ENCODE measurements around the gene CXorf38.

CXorf38 gene

DNA sequence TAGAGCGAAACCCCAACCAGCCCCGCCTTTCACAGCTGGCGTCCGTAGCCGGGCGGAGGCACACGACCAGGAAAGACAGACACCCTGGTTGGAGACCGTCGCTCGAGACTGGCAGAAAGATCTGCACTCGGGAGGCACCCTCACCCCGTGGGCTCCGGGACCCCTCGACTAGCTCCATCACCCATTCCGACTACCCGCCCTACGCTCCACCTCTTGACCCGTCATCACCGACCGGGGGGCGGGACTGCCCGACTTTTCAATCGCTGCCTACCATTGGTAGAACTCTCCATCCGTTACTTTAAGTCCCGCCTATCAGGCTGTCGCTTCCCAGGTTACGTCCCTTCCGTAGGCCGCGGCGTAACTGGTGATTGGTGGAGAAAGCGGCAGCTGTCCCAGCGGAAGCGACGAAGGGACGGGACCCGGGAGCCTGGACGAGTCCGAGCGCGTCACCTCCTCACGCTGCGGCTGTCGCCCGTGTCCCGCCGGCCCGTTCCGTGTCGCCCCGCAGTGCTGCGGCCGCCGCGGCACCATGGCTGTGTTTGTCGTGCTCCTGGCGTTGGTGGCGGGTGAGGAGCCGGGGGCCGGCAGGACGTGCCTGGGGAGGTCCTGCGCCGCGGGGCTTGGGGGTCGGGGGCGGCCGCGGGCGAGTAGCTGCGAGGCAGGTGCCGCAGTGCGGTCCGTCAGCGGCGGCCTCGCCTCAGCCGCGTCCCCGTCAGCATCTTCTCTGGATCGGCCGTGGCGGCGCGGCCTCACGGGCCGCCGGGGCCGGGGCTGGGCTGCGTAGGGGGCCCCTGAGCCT, 66.6 kb downstream of the CXorf38 start, which contains the start of gene ATP6AP2:
Gene ATP6AP2, plus strand, starts transcription at position 434 of the 799 bp plus-strand sequence. Its CDS starts 96 bp downstream, at position 530.
- H3K27me3 ChIP-seq (ENCODE audit: control insufficient read depth, insufficient read depth, low read length), result peaks cover 3% of the 10 kb centered on the region
- H3K36me3 ChIP-seq (ENCODE audit: control insufficient read depth, insufficient read depth, low read length), result no peaks in the 10 kb centered on the region
- peak within 1 kb of the TSS; percentile 84 for H3K27ac ChIP-seq (ENCODE audit: low read depth, low read length)
- peak within 1 kb of the TSS; percentile 72 for H3K4me3 ChIP-seq (ENCODE audit: low read length)
- no peaks in the 10 kb centered on the region for H3K4me1 ChIP-seq (ENCODE audit: control insufficient read depth, insufficient read depth, low read length)
- H3K9ac ChIP-seq (ENCODE audit: low read length), result no peak within 1 kb of the TSS

DNA sequence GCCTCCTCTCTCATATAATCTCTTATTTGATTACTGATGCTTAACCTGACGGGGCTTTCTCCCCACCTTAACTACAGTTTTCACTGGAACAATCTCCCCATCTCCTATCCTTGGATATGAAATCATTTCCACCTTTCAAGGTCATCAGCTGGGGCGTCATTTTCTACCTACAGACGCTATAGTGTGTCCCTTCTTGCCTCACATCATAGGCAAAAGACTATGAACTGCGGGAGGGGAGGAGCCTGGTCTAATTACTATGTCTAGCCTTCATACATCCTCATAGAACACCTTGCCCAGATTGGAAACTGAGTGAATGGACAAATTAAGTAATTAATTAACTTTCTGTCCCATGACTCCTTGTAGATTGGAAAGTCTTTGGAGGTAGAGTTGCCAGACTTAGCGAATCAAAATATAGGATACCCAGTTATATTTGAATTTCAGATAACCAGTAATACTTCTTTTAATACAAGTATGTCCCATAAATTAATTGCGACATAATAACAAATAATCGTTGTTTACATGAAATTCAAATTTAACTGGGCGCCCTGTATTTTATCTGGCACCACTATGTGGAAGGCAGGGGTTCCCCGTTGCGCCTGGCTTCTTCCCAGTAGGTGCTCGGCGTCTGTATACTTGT, 67.3 kb downstream of the CXorf38 start:
- Histone ChIP-seq H3K4me3 (ENCODE audit: low read length) (peak overlapping the region; percentile 51), H3K4me1 (ENCODE audit: control insufficient read depth, insufficient read depth, low read length) (no peaks in the 10 kb centered on the region), H3K9ac (ENCODE audit: low read length) (no peak overlapping the region), H3K27ac (ENCODE audit: low read depth, low read length) (peak overlapping the region; percentile 55), H3K27me3 (ENCODE audit: control insufficient read depth, insufficient read depth, low read length) (peaks cover 3% of the 10 kb centered on the region), H3K36me3 (ENCODE audit: control insufficient read depth, insufficient read depth, low read length) (no peaks in the 10 kb centered on the region)

DNA sequence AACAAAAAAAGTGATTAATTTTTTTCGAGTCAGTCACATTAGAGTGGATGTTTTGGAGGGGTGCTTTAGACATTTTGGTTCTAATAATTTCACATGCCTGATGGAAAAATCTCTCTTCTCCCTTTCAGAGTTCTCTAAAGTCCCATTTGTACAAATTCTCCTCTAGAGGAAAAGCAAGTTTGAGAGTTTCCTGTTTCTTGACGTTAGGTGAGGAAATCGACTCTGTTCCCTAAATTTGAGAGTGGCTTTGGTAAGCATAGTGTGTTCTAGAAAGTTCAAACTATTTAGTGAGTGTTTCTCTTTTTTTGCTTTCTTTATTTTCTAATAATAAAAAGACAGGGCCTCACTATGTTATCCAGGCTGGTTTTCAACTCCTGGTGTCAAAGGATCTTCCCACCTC, 68.2 kb downstream of the CXorf38 start:
- Histone ChIP-seq H3K36me3 (ENCODE audit: control insufficient read depth, insufficient read depth, low read length) (no peaks in the 10 kb centered on the region), H3K27ac (ENCODE audit: low read depth, low read length) (no peak overlapping the region), H3K4me3 (ENCODE audit: low read length) (no peak overlapping the region), H3K4me1 (ENCODE audit: control insufficient read depth, insufficient read depth, low read length) (no peaks in the 10 kb centered on the region), H3K27me3 (ENCODE audit: control insufficient read depth, insufficient read depth, low read length) (peaks cover 3% of the 10 kb centered on the region), H3K9ac (ENCODE audit: low read length) (no peak overlapping the region)

DNA sequence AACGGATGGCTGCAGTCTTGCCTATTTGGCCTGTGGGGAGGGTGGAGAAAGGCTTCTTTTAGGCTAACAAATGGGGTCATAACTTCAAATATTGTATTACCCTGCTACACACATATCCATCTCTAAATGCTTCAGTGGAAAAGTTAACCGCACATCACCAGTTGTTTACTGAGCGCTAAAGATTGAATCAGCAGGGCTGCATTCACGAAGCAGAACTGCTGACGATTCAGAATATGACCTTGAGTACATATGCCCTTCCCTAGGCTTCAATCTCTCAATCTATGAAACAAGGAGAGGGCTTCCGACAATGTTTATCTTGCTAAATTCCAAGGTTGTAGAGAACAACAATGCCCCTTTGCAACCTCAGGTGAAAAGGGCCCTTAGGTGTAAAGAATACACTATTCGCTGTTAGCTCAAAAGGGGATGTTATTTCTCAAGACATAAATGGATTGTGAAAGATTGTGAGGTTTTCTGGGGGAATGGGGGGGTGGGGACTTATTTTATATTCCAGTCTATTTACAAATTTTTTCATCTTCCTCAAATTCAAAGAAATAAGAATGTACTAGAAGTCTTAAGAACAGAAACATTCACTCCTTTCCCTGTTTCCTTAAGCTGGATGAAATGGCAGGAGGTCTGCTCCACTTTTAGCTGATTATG, 69.2 kb downstream of the CXorf38 start:
- no peak overlapping the region for H3K4me3 ChIP-seq (ENCODE audit: low read length)
- no peaks in the 10 kb centered on the region for H3K4me1 ChIP-seq (ENCODE audit: control insufficient read depth, insufficient read depth, low read length)
- no peak overlapping the region for H3K27ac ChIP-seq (ENCODE audit: low read depth, low read length)
- H3K27me3 ChIP-seq (ENCODE audit: control insufficient read depth, insufficient read depth, low read length), result peaks cover under 1% of the 10 kb centered on the region
- H3K36me3 ChIP-seq (ENCODE audit: control insufficient read depth, insufficient read depth, low read length), result no peaks in the 10 kb centered on the region
- H3K9ac ChIP-seq (ENCODE audit: low read length), result no peak overlapping the region

Measured in rectal smooth muscle tissue (tissue), 1 donor.